GM12891 (cell line): ENCODE data around the gene RBBP8NL.
"Not testable (repeated sequence)": the region's sequence is repeated elsewhere in the genome, so short reads cannot be mapped to it uniquely, and the experiment has no call there.

Source experiments
- DNase-seq: peaks from one replicate; pipeline ENCODE4 v3.0.0; 2011; ENCODE audit warnings: low spot score; ENCODE audit not compliant: insufficient read length
- FAIRE-seq: peaks from 2 replicates; lab custom pipeline; 2011; peaks lifted over from hg19 to GRCh38; lab: Jason Lieb, UNC
- PAX5 ChIP-seq: IDR thresholded peaks from 2 replicates; pipeline ENCODE4 v1.6.1; 2011; ENCODE audit warnings: low read length, moderate library complexity, mild to moderate bottlenecking; ENCODE audit not compliant: insufficient read depth, severe bottlenecking
- POLR2A ChIP-seq: IDR thresholded peaks from 2 replicates; pipeline ENCODE4 v1.6.1; 2011; ENCODE audit warnings: low read depth, low read length, control low read depth
- POLR2AphosphoS5 ChIP-seq: IDR thresholded peaks from 2 replicates; pipeline ENCODE4 v1.6.1; 2011; ENCODE audit warnings: low read depth, low read length, control low read depth
- POU2F2 ChIP-seq: IDR thresholded peaks from 2 replicates; pipeline ENCODE4 v1.6.1; 2011; ENCODE audit warnings: low read depth, mild to moderate bottlenecking, control low read depth, low read length, moderate library complexity
- SPI1 ChIP-seq: IDR thresholded peaks from 2 replicates; pipeline ENCODE4 v1.6.1; 2011; ENCODE audit warnings: low read depth, low read length, control low read depth
- TAF1 ChIP-seq: IDR thresholded peaks from 2 replicates; pipeline ENCODE4 v1.6.1; 2011; ENCODE audit warnings: low read depth, low read length, control low read depth

RBBP8NL gene

DNA sequence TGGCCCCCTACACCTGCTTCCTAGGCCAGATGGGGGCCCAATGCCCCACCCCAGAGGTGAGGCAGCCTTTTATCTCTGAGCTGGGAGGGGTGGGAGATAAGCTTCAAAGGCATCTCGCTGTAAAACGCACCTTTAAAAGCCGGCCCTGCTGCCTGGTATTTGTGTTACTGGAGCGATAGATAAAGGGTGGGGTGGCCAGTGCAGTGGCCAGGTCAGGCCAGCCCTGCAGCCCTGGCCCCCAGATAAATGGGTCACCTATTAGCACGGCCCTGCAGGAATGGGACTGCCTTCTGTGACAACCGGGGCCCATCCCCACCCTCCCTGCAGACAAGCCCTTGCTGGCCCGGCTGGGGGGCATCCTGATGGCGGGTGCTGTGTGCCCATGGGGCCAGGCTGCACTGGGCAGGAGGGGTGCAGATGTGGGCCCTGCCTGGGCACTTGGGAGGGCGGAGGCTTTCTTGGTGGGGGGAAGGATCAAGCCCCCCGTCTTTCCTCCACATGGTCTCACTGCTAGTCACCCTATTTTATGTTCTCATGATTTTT is 3.0 kb upstream of the RBBP8NL start:
- FAIRE-seq, result no peak
- no peak for TF ChIP-seq PAX5
- TF ChIP-seq SPI1, result no peak
- TF ChIP-seq POLR2A, result no peak
- TF ChIP-seq POU2F2, result no peak
- no peak for TF ChIP-seq TAF1
- TF ChIP-seq POLR2AphosphoS5, result no peak

DNA sequence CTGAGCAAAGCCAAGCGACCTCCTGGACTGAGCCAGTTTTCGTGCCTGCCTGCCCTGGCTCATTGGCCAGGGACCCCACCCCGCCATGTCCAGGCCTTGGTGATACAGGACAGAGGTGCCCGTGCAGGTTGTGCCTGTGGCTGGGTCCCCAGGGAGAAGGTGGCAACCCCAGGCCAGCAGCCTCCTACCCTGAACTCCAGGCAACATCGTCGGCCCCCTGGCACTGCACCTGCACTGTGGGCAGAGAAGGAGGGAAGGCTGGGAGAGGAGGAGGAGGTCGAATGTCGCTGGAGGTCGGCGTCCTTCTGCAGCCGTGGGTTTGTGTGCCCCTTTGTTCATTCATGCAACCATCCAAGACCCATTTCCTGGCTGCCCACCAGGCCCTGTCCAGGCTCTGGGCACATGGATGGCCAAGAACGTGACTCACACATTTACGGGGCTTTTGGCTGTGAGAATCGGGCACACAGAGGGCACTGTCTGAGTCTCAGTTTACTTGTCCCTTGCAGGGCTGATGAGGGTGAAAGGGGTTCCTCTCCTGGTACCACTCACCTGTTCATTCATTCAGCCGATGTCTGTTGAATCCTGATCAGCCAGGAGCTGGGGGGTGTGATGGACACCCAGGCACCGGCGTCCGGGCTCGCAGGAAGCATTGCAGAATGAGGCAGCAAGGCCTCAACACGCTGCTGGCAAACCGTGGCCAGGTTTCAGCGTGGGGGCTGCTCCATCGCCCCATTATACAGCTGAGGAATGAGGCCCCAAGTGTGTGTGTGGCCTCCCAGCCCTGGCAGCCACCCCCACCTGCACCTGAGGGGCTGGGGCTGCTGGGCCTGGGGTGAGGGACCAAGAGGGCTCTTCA is 2.3 kb upstream of the RBBP8NL start:
- no peak for FAIRE-seq
- DNase-seq, result no peak
- TF ChIP-seq TAF1, result no peak

More for the DNA sequence above, 3.0 kb upstream of the RBBP8NL start:
- no peak for DNase-seq

DNA sequence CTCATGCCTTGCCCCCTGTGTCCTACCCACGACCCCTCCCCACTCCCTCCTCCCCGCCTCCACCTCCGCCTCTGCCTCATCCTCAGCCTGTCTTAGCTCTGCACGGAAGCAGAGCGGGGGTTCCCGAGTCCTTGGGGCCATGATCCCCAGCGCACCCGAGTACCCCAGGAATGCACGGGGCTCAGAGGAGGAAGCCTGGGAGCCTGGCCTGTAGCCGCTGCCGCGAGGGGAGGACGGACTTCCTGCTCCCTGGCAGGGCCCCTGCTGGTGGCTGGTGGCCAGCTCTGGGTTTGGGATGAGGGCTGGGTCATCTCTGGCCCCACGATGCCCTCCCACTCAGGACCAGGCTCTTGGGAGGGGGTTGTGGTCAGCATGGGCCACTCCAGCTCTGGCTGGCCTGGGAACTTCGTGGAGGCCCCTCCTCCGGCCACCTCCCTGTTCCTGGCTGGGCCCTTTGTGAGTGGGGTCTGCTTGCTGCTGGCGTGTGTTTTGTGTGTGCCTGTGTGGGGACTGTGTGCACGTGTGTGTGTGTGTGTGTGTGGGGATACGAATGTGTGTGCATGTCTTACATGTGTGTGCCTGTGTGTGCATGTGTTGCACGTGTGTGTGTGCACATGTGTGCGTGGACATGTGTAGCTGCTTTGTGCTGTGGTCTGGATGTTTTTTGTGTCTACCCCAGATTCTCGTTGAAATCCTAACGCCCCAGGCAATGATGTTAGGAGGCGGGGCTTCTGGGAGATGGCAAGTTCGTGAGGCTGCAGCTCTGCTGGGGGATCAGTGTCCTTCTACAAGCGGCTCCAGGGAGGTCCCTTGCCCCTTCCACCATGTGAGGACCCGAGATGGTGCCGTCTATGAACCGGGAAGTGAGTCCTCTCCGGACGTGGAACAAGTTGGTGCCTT is 1.3 kb upstream of the RBBP8NL start:
- DNase-seq (no peak), FAIRE-seq (no peak)
- no peak for TF ChIP-seq PAX5
- TF ChIP-seq POLR2AphosphoS5, result no peak
- TF ChIP-seq POLR2A, result no peak
- no peak for TF ChIP-seq SPI1
- TF ChIP-seq TAF1, result no peak
- TF ChIP-seq POU2F2, result no peak

DNA sequence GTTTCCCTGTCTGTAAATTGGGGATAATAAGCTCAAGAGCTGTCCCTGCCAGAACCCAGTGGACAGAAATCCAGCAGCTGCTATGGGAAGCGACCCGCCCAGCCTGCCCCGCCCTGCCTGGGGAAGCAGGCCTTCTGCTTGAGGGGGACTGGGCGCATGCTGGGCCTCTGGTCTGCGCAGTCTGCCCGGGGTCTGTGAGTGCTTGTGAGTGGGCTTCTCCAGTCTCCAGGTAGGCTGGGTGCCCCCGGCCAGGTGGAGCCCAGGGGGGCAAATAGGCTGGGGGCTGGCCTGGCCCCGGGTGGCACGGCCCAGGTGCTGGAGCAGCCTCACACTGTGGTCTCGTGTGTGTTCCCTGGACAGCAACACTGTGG is 648 bp upstream of the RBBP8NL start:
- DNase-seq (no peak), FAIRE-seq (no peak)
- TF ChIP-seq POLR2AphosphoS5, result no peak
- no peak for TF ChIP-seq SPI1
- no peak for TF ChIP-seq TAF1
- no peak for TF ChIP-seq POU2F2
- no peak for TF ChIP-seq POLR2A
- no peak for TF ChIP-seq PAX5

GRCh38 chr20:62426699-62427131 is 624 bp downstream of the RBBP8NL start:
- no peak for FAIRE-seq
- no peak for DNase-seq
- TF ChIP-seq SPI1 (no peak), TAF1 (no peak), PAX5 (no peak), POLR2AphosphoS5 (no peak), POLR2A (no peak), POU2F2 (no peak)

DNA sequence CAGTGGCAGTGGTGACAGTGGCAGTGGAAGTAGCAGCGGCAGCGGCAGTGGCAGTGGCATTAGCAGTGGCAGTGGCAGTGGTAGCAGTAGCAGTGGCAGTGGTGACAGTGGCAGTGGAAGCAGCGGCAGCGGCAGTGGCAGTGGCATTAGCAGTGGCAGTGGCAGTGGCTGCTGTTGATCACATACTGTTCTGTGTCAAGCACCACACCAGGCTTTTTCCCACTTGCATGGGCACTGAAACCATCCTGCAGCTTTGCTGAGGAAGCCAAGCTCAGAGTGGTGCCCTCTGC is 1.3 kb downstream of the RBBP8NL start:
- not testable (repeated sequence) for FAIRE-seq, DNase-seq

DNA sequence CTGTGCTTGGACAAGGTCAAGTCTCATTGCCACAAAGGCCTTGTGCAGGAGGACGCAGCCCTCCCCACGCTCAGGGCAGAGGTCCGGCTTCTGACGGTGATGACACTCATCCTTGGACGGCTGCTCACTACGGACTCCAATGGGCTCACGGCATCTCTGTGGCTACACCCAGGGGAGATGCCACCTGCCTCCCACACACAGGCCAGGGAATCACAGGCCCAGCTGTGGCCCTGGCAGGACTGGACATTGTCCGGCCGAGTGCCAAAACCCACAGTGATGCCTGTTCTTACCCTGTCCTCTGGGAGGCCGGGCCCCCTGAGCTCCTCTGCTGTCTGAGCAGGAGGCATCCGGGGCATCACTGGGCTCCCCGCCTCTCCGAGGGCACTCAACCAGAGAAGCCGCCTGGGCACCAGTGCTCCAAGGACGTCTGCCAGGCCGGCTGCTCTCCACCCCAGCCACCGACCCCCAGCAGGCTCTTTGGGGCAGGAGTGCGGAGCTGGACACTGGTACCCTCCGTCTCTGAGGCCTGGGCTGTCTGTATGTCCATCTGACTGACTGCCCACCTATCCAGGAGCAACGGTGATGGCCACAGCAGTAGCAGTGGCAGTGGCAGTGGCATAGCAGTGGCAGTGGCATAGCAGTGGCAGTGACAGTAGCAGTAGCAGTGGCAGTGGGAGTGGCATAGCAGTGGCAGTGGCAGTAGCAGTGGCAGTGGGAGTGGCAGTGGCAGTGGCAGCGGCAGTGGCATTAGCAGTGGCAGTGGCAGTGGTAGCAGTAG is 1.9 kb downstream of the RBBP8NL start:
- FAIRE-seq, result no peak
- no peak for DNase-seq
- TF ChIP-seq PAX5 (no peak), POLR2AphosphoS5 (no peak), POU2F2 (no peak), SPI1 (no peak), POLR2A (no peak), TAF1 (no peak)

DNA sequence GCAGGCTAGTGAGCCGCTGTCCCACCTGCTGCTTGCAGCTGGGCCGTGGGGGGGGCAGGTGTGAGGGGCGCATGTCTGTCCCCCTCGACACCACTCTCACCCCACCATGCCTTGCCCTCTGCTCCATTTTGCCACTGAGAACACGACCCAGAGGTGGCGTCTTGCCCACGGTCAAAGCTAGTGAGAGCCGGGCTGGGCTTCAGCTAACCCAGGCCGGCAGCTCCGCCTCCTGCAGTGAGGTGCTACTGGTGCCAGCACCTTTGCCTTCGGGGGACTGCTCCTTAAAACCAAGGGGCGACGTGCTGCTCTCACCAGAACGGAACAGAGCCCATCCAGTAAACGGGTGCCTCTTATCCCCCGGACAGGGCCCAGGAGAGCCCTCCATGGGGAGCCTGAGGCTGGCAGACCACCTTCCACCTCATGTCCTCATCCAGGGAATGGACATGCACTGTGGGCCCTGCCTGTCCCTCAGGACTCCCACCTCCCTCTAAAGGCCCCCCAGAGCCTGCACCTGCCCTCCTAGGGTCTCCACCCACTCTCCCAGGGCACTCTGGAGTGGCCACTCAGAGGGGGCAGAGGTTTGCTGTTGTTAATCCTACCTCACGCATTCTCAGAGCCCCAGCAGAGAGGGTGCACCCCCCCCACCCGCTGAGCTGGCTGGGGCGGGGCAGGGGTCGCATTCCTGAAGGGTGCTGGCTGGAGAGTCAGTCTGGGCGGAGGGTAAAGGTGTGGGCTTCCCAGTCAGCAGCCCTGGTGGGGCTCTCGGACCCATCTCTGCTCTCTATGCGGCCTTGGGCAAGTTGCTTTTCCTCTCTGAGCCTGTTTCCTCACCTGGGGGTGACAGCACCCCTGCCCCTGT is 2.9 kb downstream of the RBBP8NL start:
- FAIRE-seq, result no peak

DNA sequence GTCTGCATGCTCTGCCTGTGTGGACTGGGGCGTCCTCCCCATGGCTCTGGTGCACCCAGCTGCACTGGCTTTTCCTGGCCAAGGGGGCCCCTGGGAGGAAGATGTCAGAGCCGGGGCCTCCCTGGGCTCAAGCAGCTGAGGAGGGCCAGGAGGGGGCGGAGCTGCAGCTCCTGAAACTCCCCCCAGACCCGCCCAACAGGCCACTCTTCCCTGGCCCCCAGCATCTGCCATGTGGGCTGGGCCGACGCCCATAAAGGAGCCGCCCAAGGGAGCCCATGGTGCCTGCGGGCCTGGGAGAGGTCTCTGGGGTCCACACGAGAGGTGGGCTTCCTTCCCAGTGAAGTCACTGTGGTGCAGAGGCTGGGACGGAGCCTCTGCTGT is 4.0 kb downstream of the RBBP8NL start:
- FAIRE-seq (no peak), DNase-seq (no peak)
- no peak for TF ChIP-seq TAF1
- TF ChIP-seq POU2F2, result no peak
- no peak for TF ChIP-seq POLR2AphosphoS5
- no peak for TF ChIP-seq SPI1
- TF ChIP-seq POLR2A, result no peak
- no peak for TF ChIP-seq PAX5

More for the DNA sequence above, 2.9 kb downstream of the RBBP8NL start:
- DNase-seq, result no peak
- TF ChIP-seq POU2F2 (no peak), POLR2AphosphoS5 (no peak), SPI1 (no peak), POLR2A (no peak), PAX5 (no peak), TAF1 (no peak)
